Transverse colon (tissue), 4 donors: ENCODE measurements around the gene SERTAD1. TPM values are rescaled to one million over a fixed set of nuclear protein-coding genes. Genes with fewer than 3 reads are reported as not detected.
A peak's percentile ranks its signal among the peaks of the same experiment; 100 is the strongest.

ENCODE experiments used
- DNase-seq: peaks from one replicate; pipeline ENCODE4 v3.0.0-alpha.2; 2019
- H3K27ac ChIP-seq, 4 donors: fragments of 200-600 bp; sonication (generic); 2 replicates each; pipeline ENCODE4 v1.5.1; 2016 to 2018; ENCODE audit warnings: inconsistent platforms in 4 of 4
- H3K27me3 ChIP-seq: fragments of 200-600 bp; sonication (generic); 2 replicates; pipeline ENCODE4 v1.5.1; 2017; ENCODE audit warnings: inconsistent platforms
- H3K36me3 ChIP-seq, 4 donors: fragments of 200-600 bp; sonication (generic); 2 replicates each; pipeline ENCODE4 v1.5.1; 2017 to 2019; ENCODE audit warnings: inconsistent platforms in 4 of 4
- H3K4me1 ChIP-seq, 4 donors: fragments of 200-600 bp; sonication (generic); 2 replicates each; pipeline ENCODE4 v1.5.1; 2017 to 2020; ENCODE audit warnings: inconsistent platforms in 4 of 4
- H3K4me3 ChIP-seq, 4 donors: fragments of 200-600 bp; sonication (generic); 1 replicate in 1 of 4; 2 replicates in 3 of 4; pipeline versions ENCODE4 v1.5.1 to v1.6.1; 2017 to 2019; ENCODE audit warnings: inconsistent platforms in 4 of 4
- H3K9me3 ChIP-seq, 2 donors: fragments of 200-600 bp; sonication (generic); 2 replicates each; pipeline ENCODE4 v1.5.1; 2017 to 2019; ENCODE audit warnings: inconsistent platforms in 2 of 2
- CTCF ChIP-seq, 5 experiments: fragments of 200-600 bp in 3 of 5; fragments of 450-650 bp in 2 of 5; sonication (generic) in 3 of 5; IDR thresholded peaks; 1 replicate in 2 of 5; 2 replicates in 3 of 5; pipeline ENCODE4 v1.5.1; 2016 to 2017; ENCODE audit warnings: antibody characterized with exemption in 5 of 5, inconsistent platforms in 3 of 5, mild to moderate bottlenecking in 2 of 5, moderate library complexity in 1 of 5
- EP300 ChIP-seq: sonication (generic); formaldehyde crosslinking; IDR thresholded peaks from one replicate; pipeline ENCODE4 v1.6.1; 2017; ENCODE audit warnings: antibody characterized with exemption, low read depth
- POLR2A ChIP-seq: fragments of 450-650 bp; IDR thresholded peaks from one replicate; pipeline ENCODE4 v1.6.1; 2016; ENCODE audit warnings: antibody characterized with exemption, mild to moderate bottlenecking, moderate library complexity
- POLR2AphosphoS5 ChIP-seq, 3 donors: sonication (generic); formaldehyde crosslinking; IDR thresholded peaks; one replicate each; pipeline ENCODE4 v1.6.1; 2016; ENCODE audit warnings: antibody characterized with exemption in 3 of 3
- WGBS, 2 donors: methylation state at CpG; one replicate each; pipeline ENCODE4 v1.1.5; 2018; ENCODE audit warnings: low coverage in 1 of 2; 5-methylcytosine and 5-hydroxymethylcytosine counted together
- in situ Hi-C, 4 donors: fragments of 200-750 bp; cut with MboI; loops; one replicate each; pipeline versions ENCODE4 v1.15.0 to v1.15.1; 2017; ENCODE audit warnings: low sequenced_read_pairs in 3 of 4, low pct_ligation_motif_present in 1 of 4, low pct_unique_long_range_greater_than_20kb in 1 of 4
- intact Hi-C: fragments of 100-400 bp; cut with DNase I; formaldehyde crosslinking; loops from one replicate; pipeline ENCODE4 v1.15.1; 2023; ENCODE audit warnings: low total_unique reads
- total RNA-seq, 4 donors: library from RNA; depleted of rRNA; stranded (reverse); fragments of >200 nt; gene quantifications; one replicate each; pipeline ENCODE4 v1.1.0, GENCODE V29; 2016

Gene SERTAD1
- total RNA-seq, 4 donors from 2014 or later, result 2.6 to 30.3 (median 18.4) TPM

- Histone ChIP-seq H3K36me3 (no peaks in the 10 kb centered on the region), H3K27me3 (no peaks in the 10 kb centered on the region), H3K9me3 (no peaks in the 10 kb centered on the region), H3K27ac (no peak overlapping the region), H3K4me1 (peaks cover 0 to 11% (median 0%) of the 10 kb centered on the region in 4 donors), H3K4me3 (no peak overlapping the region)
- in situ Hi-C loops, result loop anchor here in 1 of 4 donors (25.0 kb wide), 1 partner anchor 128 kb away; the partner anchor contains the start of gene AKT2
- DNase-seq, result no peak
- no peak for TF ChIP-seq EP300
- no peak for TF ChIP-seq POLR2AphosphoS5 (IDR thresholded peaks at IDR 0.05)
- 90 to 91% methylated on average over 6 to 14 of the region's 21 CpGs for WGBS, 2 donors
- intact Hi-C loops, result no loop called here
Observed at GRCh38 chr19:40414542-40415535, 11.0 kb downstream of the SERTAD1 start.

GRCh38 chr19:40413291-40413845 lies 12.4 kb downstream of the SERTAD1 start, which contains the start of gene PRX:
TSS of gene PRX (minus strand) at chr19:40413378. CDS start at chr19:40407932, 5,446 bp downstream.
- Histone ChIP-seq H3K27ac (peak within 1 kb of the TSS in 1 of 4 donors; percentile 51), H3K9me3 (no peaks in the 10 kb centered on the region), H3K36me3 (no peaks in the 10 kb centered on the region), H3K27me3 (no peaks in the 10 kb centered on the region), H3K4me1 (peaks cover 0 to 11% (median 0%) of the 10 kb centered on the region in 4 donors), H3K4me3 (no peak within 1 kb of the TSS)
- WGBS, 2 donors, result 46 to 63% methylated on average over 5 to 18 of the region's 18 CpGs
- no peak for DNase-seq
- TF ChIP-seq POLR2AphosphoS5 (IDR thresholded peaks at IDR 0.05), result no peak
- TF ChIP-seq CTCF (IDR thresholded peaks at IDR 0.05), result no peak
- in situ Hi-C loops (loop anchor here in 1 of 4 donors (25.0 kb wide), 1 partner anchor 126 kb away; the partner anchor contains the start of gene AKT2), intact Hi-C loops (no loop called here)

- no peak for DNase-seq
- in situ Hi-C loops (loop anchor here in 1 of 4 donors (25.0 kb wide), 1 partner anchor 126 kb away; the partner anchor contains the start of gene AKT2), intact Hi-C loops (no loop called here)
- TF ChIP-seq CTCF (IDR thresholded peaks at IDR 0.05), result no peak
- TF ChIP-seq POLR2A, result no peak
- no peak for TF ChIP-seq POLR2AphosphoS5 (IDR thresholded peaks at IDR 0.05)
- TF ChIP-seq EP300, result no peak
- Histone ChIP-seq H3K4me3 (no peak overlapping the region), H3K27me3 (no peaks in the 10 kb centered on the region), H3K9me3 (no peaks in the 10 kb centered on the region), H3K36me3 (no peaks in the 10 kb centered on the region), H3K4me1 (peaks cover 0 to 11% (median 2%) of the 10 kb centered on the region in 4 donors), H3K27ac (no peak overlapping the region)
- 83% methylated on average over 4 of the region's 4 CpGs; no CpG with 5 or more reads in 1 of the 2 donors for WGBS, 2 donors
Observed at GRCh38 chr19:40412866-40413265, 12.9 kb downstream of the SERTAD1 start.

GRCh38 chr19:40411958-40412499 lies 13.8 kb downstream of the SERTAD1 start:
- peak overlapping the region in 1 of 4 donors; percentile 51 for H3K27ac ChIP-seq
- no peak for DNase-seq
- 55 to 71% methylated on average over 1 to 8 of the region's 8 CpGs for WGBS, 2 donors
- no peak overlapping the region for H3K4me3 ChIP-seq
- intact Hi-C loops, result no loop called here
- no peaks in the 10 kb centered on the region for H3K9me3 ChIP-seq
- peaks cover 0 to 6% (median 2%) of the 10 kb centered on the region in 4 donors for H3K4me1 ChIP-seq
- TF ChIP-seq CTCF (IDR thresholded peaks at IDR 0.05), result no peak
- no peak for TF ChIP-seq POLR2A
- TF ChIP-seq POLR2AphosphoS5 (IDR thresholded peaks at IDR 0.05), result no peak
- H3K36me3 ChIP-seq, result no peaks in the 10 kb centered on the region
- H3K27me3 ChIP-seq, result no peaks in the 10 kb centered on the region
- in situ Hi-C loops, result loop anchor here in 1 of 4 donors (25.0 kb wide), 1 partner anchor 125 kb away; the partner anchor contains the start of gene AKT2
